Measurements from ENCODE around the gene TAC3. TPM values are rescaled to one million over a fixed set of nuclear protein-coding genes. Genes with fewer than 3 reads are reported as not detected.
A peak's percentile ranks its signal among the peaks of the same experiment; 100 is the strongest.
"Not testable (repeated sequence)": the region's sequence is repeated elsewhere in the genome, so short reads cannot be mapped to it uniquely, and the experiment has no call there.

TAC3 gene
- total and polyA plus RNA-seq, 7 experiments from 2014 or later: 0.49 to 1.1 (median 0.74) TPM; not detected in 3

DNA sequence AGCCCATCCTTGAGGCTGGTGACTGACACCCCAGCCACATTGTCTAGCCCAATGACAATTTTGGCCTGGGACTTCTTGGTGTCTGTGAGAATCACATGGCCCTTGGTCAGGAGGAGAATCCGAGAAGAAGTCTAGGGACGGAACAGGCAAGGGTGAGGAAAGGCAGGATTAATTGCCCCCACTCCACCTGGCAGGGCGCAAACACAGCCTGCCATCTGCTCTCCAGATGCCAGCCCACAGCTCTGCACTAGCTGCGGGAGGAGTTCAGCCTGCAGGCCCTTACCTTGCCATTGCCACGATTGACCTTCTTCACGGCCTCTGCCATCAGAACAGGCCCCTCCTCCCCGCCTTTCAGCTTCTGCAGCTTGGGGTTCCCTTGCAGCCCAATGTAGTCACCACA, 13.1 kb upstream of the TAC3 start:
- Mint-ChIP-seq H3K9me3 (peaks cover 0 to 2% (median 0%) of the 10 kb centered on the region in 11 donors), H3K27ac (peak overlapping the region in 4 of 9 donors; percentile 18 to 66 (median 34)), H3K27me3 (no peaks in the 10 kb centered on the region), H3K4me1 (peaks cover 26 to 77% (median 57%) of the 10 kb centered on the region in 7 donors), H3K36me3 (no peaks in the 10 kb centered on the region), H3K4me3 (peak overlapping the region in 3 of 10 donors; percentile 9 to 76 (median 18))
- intact Hi-C loops (cut with micrococcal nuclease): no loop called here
- no peaks in the 10 kb centered on the region for H3K36me3 ChIP-seq (ENCODE audit: control insufficient read depth in 2 of 3, insufficient read depth in 3 of 3, low read length in 3 of 3)
- H3K4me3 ChIP-seq (ENCODE audit: low read length): no peak overlapping the region
- no peak overlapping the region for H3K27ac ChIP-seq (ENCODE audit: low read depth, low read length)
- no peaks in the 10 kb centered on the region for H3K9me3 ChIP-seq (ENCODE audit: control insufficient read depth in 2 of 3, low read length in 3 of 3)
- DNase-seq (no peak), ATAC-seq (no peak)
- H3K4me1 ChIP-seq (ENCODE audit: control insufficient read depth in 2 of 2, insufficient read depth in 2 of 2, low read length in 2 of 2): peaks cover 6 to 44% of the 10 kb centered on the region in 2 donors
- H3K27me3 ChIP-seq (ENCODE audit: control insufficient read depth in 2 of 2, insufficient read depth in 2 of 2, low read length in 2 of 2): no peaks in the 10 kb centered on the region
- CTCF ChIA-PET: interaction anchor here (1.4 to 11.4 kb wide), 5 partner anchors 18 to 34 kb away, joined by 3 to 110 read pairs (median 10); partner anchors contain the start of gene ZBTB39
- POLR2A ChIA-PET: interaction anchor here (0.9 to 2.6 kb wide), 3 partner anchors 10 to 14 kb away, joined by 3 to 13 read pairs (median 6); no protein-coding TSS in a partner anchor

DNA sequence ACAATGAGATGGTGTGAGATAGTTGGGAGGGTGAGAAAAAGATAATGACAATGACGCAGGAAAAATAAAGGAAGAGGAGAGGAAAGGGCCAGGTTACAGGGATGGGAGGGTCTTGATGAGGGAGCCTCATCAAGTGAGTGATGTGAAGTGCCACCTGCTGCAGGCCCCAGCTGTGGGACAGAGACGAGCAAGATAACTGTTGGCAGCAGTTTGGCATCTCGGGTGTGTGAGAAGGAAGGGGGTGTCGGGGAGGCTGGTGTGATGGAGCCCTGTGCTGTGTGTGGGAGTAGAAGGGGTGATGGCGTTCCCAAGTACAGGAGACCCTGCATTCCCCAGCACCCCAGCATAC, 11.4 kb upstream of the TAC3 start:
- H3K9me3 ChIP-seq (ENCODE audit: control insufficient read depth in 2 of 3, low read length in 3 of 3): no peaks in the 10 kb centered on the region
- no peak for ATAC-seq
- Mint-ChIP-seq H3K4me1 (peaks cover 26 to 81% (median 62%) of the 10 kb centered on the region in 7 donors), H3K27ac (peak overlapping the region in 8 of 9 donors; percentile 48 to 95 (median 85)), H3K27me3 (no peaks in the 10 kb centered on the region), H3K36me3 (peaks cover 0 to 4% (median 0%) of the 10 kb centered on the region in 5 donors), H3K9me3 (peaks cover 0 to 3% (median 0%) of the 10 kb centered on the region in 11 donors), H3K4me3 (peak overlapping the region in 9 of 10 donors; percentile 9 to 83 (median 60))
- POLR2A ChIA-PET: interaction anchor here (0.6 to 2.9 kb wide), 10 partner anchors 9 to 302 kb away, joined by 3 to 14 read pairs (median 5); partner anchors contain the start of genes NACA and STAT6
- intact Hi-C loops (cut with micrococcal nuclease): no loop called here
- H3K27me3 ChIP-seq (ENCODE audit: control insufficient read depth in 2 of 2, insufficient read depth in 2 of 2, low read length in 2 of 2): no peaks in the 10 kb centered on the region
- no peaks in the 10 kb centered on the region for H3K36me3 ChIP-seq (ENCODE audit: control insufficient read depth in 2 of 3, insufficient read depth in 3 of 3, low read length in 3 of 3)
- H3K27ac ChIP-seq (ENCODE audit: low read depth, low read length): peak overlapping the region; percentile 39
- no peak for DNase-seq
- H3K4me3 ChIP-seq (ENCODE audit: low read length): no peak overlapping the region
- peaks cover 6 to 44% of the 10 kb centered on the region in 2 donors for H3K4me1 ChIP-seq (ENCODE audit: control insufficient read depth in 2 of 2, insufficient read depth in 2 of 2, low read length in 2 of 2)
- CTCF ChIA-PET: interaction anchor here (0.6 to 11.4 kb wide), 9 partner anchors 20 to 96 kb away, joined by 3 to 110 read pairs (median 4); partner anchors contain the start of genes STAT6 and ZBTB39

DNA sequence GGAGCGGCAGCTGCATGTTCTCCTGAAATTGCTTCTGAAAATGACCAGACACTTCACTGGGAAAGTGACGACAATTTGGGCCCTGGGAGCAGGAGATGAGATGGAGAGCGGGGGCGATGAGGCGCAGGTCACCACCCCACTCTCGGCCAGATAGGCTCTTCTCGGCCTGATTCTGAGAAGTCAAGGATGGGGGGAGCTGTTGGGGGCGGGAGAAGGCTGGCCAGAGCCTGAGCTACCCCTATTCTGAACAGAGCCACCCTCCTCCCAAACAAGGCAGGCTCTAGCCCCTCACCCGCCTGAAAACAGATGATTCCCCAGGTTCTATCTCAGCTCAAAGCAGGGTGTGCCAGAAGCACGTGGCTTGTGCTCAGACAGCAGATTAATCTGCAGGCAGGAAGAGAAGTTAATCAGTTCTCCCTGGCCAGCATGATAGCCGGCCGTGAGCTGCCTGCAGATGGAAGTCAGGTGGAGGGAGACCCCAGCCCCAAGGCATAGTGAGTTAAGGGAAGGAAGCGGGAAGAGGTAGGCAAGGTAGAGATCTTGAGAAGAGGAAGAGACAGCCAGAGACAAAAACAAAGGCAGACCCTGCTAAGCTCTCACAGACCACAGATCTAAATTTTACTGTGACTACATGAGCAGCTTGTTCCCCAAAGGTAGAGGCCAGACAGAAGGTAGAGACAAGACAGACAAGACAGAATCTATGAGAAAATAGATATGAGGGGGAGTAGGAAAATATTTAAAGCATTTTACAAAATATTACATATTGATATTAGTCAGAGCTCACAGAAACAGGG, 10.9 kb upstream of the TAC3 start:
- no peaks in the 10 kb centered on the region for H3K9me3 ChIP-seq (ENCODE audit: control insufficient read depth in 2 of 3, low read length in 3 of 3)
- H3K4me1 ChIP-seq (ENCODE audit: control insufficient read depth in 2 of 2, insufficient read depth in 2 of 2, low read length in 2 of 2): peaks cover 6 to 44% of the 10 kb centered on the region in 2 donors
- Mint-ChIP-seq H3K36me3 (peaks cover 0 to 4% (median 0%) of the 10 kb centered on the region in 5 donors), H3K27me3 (no peaks in the 10 kb centered on the region), H3K4me1 (peaks cover 26 to 79% (median 61%) of the 10 kb centered on the region in 7 donors), H3K4me3 (peak overlapping the region in 9 of 10 donors; percentile 50 to 83 (median 73)), H3K9me3 (peaks cover 0 to 1% (median 0%) of the 10 kb centered on the region in 11 donors), H3K27ac (peak overlapping the region in 8 of 9 donors; percentile 48 to 95 (median 85))
- H3K36me3 ChIP-seq (ENCODE audit: control insufficient read depth in 2 of 3, insufficient read depth in 3 of 3, low read length in 3 of 3): no peaks in the 10 kb centered on the region
- peak overlapping the region; percentile 39 for H3K27ac ChIP-seq (ENCODE audit: low read depth, low read length)
- intact Hi-C loops (cut with micrococcal nuclease): no loop called here
- ATAC-seq: peak; percentile 18
- ChIA-PET CTCF (interaction anchor here (0.6 to 11.4 kb wide), 9 partner anchors 19 to 97 kb away, joined by 3 to 110 read pairs (median 6); partner anchors contain the start of genes STAT6 and ZBTB39), POLR2A (interaction anchor here (0.6 to 2.9 kb wide), 14 partner anchors 8 to 339 kb away, joined by 3 to 14 read pairs (median 4); partner anchors contain the start of genes NACA, NEMP1, PTGES3 and STAT6)
- no peak overlapping the region for H3K4me3 ChIP-seq (ENCODE audit: low read length)
- DNase-seq: peak in 1 of 9 donors; percentile 18
- H3K27me3 ChIP-seq (ENCODE audit: control insufficient read depth in 2 of 2, insufficient read depth in 2 of 2, low read length in 2 of 2): no peaks in the 10 kb centered on the region

DNA sequence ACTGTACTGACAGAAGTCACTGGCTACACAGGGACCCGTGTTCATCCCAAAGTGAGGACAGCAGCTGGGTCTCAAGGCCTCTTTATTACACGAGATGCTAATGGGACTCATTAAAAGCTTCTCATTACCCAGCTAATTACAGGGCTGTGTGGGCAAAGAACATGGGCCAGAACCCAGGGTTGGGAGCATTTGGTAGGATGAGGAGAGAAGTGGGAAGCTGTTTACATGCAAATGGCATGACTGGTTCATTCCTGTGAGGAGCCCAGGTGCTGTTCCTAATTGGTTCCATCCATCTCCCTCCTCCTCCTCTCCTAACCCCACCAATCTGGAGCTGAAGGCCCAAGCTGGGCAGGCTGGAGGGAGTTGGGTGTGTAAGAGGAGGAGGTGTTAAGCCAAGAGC, 8.9 kb upstream of the TAC3 start:
- Mint-ChIP-seq H3K27ac (peak overlapping the region in 1 of 9 donors; percentile 38), H3K4me3 (no peak overlapping the region), H3K36me3 (peaks cover 0 to 4% (median 0%) of the 10 kb centered on the region in 5 donors), H3K4me1 (peaks cover 11 to 79% (median 55%) of the 10 kb centered on the region in 7 donors), H3K9me3 (peaks cover 0 to 1% (median 0%) of the 10 kb centered on the region in 11 donors), H3K27me3 (no peaks in the 10 kb centered on the region)
- no peak overlapping the region for H3K27ac ChIP-seq (ENCODE audit: low read depth, low read length)
- DNase-seq (no peak), ATAC-seq (no peak)
- intact Hi-C loops (cut with micrococcal nuclease): no loop called here
- H3K36me3 ChIP-seq (ENCODE audit: control insufficient read depth in 2 of 3, insufficient read depth in 3 of 3, low read length in 3 of 3): no peaks in the 10 kb centered on the region
- CTCF ChIA-PET: interaction anchor here (1.5 to 11.4 kb wide), 3 partner anchors 17 to 37 kb away, joined by 4 to 110 read pairs (median 43); partner anchors contain the start of gene ZBTB39
- peaks cover 0 to 34% of the 10 kb centered on the region in 2 donors for H3K4me1 ChIP-seq (ENCODE audit: control insufficient read depth in 2 of 2, insufficient read depth in 2 of 2, low read length in 2 of 2)
- POLR2A ChIA-PET: interaction anchor here (0.8 to 2.9 kb wide), 4 partner anchors 10 to 1053 kb away, joined by 3 to 14 read pairs (median 4); no protein-coding TSS in a partner anchor
- no peaks in the 10 kb centered on the region for H3K9me3 ChIP-seq (ENCODE audit: control insufficient read depth in 2 of 3, low read length in 3 of 3)
- H3K27me3 ChIP-seq (ENCODE audit: control insufficient read depth in 2 of 2, insufficient read depth in 2 of 2, low read length in 2 of 2): no peaks in the 10 kb centered on the region
- H3K4me3 ChIP-seq (ENCODE audit: low read length): no peak overlapping the region

DNA sequence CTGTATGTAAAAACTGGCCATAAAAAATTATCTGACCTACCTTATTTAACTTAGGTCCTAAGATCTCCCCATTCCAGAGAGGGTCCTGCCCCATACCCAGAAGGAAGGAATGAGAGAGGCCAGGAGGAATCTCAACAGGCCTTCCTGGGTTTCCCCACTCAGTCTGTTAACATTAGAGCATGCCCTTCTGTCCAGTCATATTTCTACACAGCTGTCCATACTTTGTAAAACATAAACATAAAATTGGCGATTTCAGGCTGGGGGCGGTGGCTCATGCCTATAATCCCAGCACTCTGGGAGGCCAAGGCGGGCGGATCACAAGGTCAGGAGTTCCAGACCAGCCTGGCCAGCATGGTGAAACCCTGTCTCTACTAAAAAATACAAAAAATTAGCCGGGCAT, 6.0 kb upstream of the TAC3 start:
- H3K27ac ChIP-seq (ENCODE audit: low read depth, low read length); H3K27me3 Mint-ChIP-seq; H3K9me3 Mint-ChIP-seq; H3K9me3 ChIP-seq (ENCODE audit: control insufficient read depth in 2 of 3, low read length in 3 of 3); intact Hi-C loops (cut with micrococcal nuclease); DNase-seq; H3K4me3 ChIP-seq (ENCODE audit: low read length); H3K27me3 ChIP-seq (ENCODE audit: control insufficient read depth in 2 of 2, insufficient read depth in 2 of 2, low read length in 2 of 2); H3K36me3 Mint-ChIP-seq; ATAC-seq; H3K36me3 ChIP-seq (ENCODE audit: control insufficient read depth in 2 of 3, insufficient read depth in 3 of 3, low read length in 3 of 3): not testable (repeated sequence)
- peak overlapping the region in 6 of 9 donors; percentile 34 to 89 (median 59) for H3K27ac Mint-ChIP-seq
- H3K4me1 ChIP-seq (ENCODE audit: control insufficient read depth in 2 of 2, insufficient read depth in 2 of 2, low read length in 2 of 2): peaks cover 0 to 34% of the 10 kb centered on the region in 2 donors
- POLR2A ChIA-PET: interaction anchor here (0.8 to 1.8 kb wide), 2 partner anchors 9 to 47 kb away, joined by 3 to 4 read pairs; no protein-coding TSS in a partner anchor
- H3K4me1 Mint-ChIP-seq: peaks cover 7 to 67% (median 56%) of the 10 kb centered on the region in 7 donors
- H3K4me3 Mint-ChIP-seq: peak overlapping the region in 3 of 10 donors; percentile 16 to 84 (median 29)
- CTCF ChIA-PET: interaction anchor here (0.8 to 5.4 kb wide), 2 partner anchors 17 to 38 kb away, joined by 3 to 20 read pairs; no protein-coding TSS in a partner anchor
